ENCODE measurements around the gene PLCH2. TPM values are rescaled to one million over a fixed set of nuclear protein-coding genes. Genes with fewer than 3 reads are reported as not detected.

PLCH2 gene
- total and polyA plus RNA-seq, 2 of the 13 experiments (the other 11 are each of a cell fraction or from before 2014, with no cell fraction given), result 0.15 to 0.67 TPM

GRCh38 chr1:2534687-2535441 lies 58.8 kb downstream of the PLCH2 start (continued):
- TF ChIP-seq ZNF318 (CRISPR knock-in tag; IDR thresholded peaks at IDR 0.05), result no peak
- no peak for TF ChIP-seq NR2F6 (IDR thresholded peaks at IDR 0.05)
- peak; percentile 22; the same call in 1 of the 2 replicates for TF ChIP-seq NR2F6 (CRISPR knock-in tag; IDR thresholded peaks at IDR 0.05)
- no peak for TF ChIP-seq TMF1 (CRISPR knock-in tag; IDR thresholded peaks at IDR 0.05; ENCODE audit: low read depth)
- TF ChIP-seq ZFAT (CRISPR knock-in tag; conservative IDR thresholded peaks at IDR 0.05), result no peak
- no peak for TF ChIP-seq REST (IDR thresholded peaks at IDR 0.05; ENCODE audit: borderline replicate concordance in 1 of 2, low read depth in 1 of 2, low read length in 2 of 2)
- no peak for TF ChIP-seq SKI (IDR thresholded peaks at IDR 0.05; ENCODE audit: partially characterized antibody)
- TF ChIP-seq ZFP37 (CRISPR knock-in tag; IDR thresholded peaks at IDR 0.05; ENCODE audit: borderline replicate concordance), result no peak
- no peak for TF ChIP-seq ZNF772 (CRISPR knock-in tag; IDR thresholded peaks at IDR 0.05)
- peak; percentile 20; the same call in 1 of the 2 replicates for TF ChIP-seq PATZ1 (CRISPR knock-in tag; IDR thresholded peaks at IDR 0.05)
- no peak for TF ChIP-seq AHR (CRISPR knock-in tag; IDR thresholded peaks at IDR 0.05)

All from HepG2 (cell line).